Body of pancreas (tissue), 4 donors: ENCODE data around the gene CELSR1.

Source experiments
- POLR2A ChIP-seq, 3 donors: fragments of 450-650 bp; IDR thresholded peaks; one replicate each; pipeline ENCODE4 v1.6.1; 2016; ENCODE audit warnings: antibody characterized with exemption in 3 of 3, mild to moderate bottlenecking in 2 of 3
- TF ChIP-seq, protein P1 (sequence below), 7 experiments: fragments of 450-650 bp in 4 of 7; fragments of 200-600 bp in 3 of 7; sonication (generic) in 3 of 7; IDR thresholded peaks; one replicate each; pipeline ENCODE4 v1.5.1; 2016 to 2019; ENCODE audit warnings: antibody characterized with exemption in 7 of 7

DNA sequence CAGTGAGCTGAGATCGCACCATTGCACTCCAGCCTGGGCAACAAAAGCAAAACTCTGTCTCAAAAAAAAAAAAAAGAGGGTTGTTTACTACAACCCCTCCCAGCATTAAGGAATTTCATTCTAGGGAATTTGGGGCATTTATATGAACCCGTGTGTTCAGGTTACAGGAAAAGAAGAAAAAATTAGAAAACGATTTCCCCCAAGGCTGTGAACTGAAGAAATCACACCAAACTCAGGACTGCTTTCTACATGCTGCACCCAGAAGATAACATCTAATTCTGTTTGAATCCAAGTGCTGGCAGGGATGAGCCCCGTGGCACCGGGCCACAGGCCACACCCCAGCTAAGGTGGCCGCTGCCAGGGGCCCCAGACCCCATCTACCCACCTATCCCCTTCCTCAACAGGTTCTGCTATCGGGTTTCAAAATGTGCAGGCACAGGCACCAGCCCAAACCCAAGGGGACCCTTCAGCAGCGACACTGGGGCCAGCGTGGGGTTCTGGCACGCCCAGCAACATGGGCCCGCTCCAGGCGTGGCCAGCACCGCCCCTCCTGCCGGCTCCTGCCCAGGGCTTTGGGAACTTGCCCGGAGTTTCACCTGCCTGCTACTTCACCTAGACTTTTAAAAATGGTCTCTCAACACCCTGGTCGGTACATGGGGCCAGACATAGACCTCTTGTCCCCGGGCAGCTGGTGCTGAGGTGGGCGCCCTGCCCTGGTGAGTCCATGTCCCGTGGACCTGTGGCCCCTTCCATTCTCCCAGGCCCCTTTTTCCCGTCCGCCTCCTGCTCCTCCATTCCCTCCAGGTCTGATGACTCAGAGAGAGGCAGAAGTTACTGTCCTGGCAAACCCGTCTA lies 11.8 kb downstream of the CELSR1 start:
- TF ChIP-seq, protein P1, sequence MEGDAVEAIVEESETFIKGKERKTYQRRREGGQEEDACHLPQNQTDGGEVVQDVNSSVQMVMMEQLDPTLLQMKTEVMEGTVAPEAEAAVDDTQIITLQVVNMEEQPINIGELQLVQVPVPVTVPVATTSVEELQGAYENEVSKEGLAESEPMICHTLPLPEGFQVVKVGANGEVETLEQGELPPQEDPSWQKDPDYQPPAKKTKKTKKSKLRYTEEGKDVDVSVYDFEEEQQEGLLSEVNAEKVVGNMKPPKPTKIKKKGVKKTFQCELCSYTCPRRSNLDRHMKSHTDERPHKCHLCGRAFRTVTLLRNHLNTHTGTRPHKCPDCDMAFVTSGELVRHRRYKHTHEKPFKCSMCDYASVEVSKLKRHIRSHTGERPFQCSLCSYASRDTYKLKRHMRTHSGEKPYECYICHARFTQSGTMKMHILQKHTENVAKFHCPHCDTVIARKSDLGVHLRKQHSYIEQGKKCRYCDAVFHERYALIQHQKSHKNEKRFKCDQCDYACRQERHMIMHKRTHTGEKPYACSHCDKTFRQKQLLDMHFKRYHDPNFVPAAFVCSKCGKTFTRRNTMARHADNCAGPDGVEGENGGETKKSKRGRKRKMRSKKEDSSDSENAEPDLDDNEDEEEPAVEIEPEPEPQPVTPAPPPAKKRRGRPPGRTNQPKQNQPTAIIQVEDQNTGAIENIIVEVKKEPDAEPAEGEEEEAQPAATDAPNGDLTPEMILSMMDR (IDR thresholded peaks at IDR 0.05): no peak
- no peak for TF ChIP-seq POLR2A (IDR thresholded peaks at IDR 0.05)
